Central memory CD8-positive, alpha-beta T cell (primary cell): ENCODE data around the gene ZAP70.
"Not testable (repeated sequence)": the region's sequence is repeated elsewhere in the genome, so short reads cannot be mapped to it uniquely, and the experiment has no call there.

Experiments used
- ATAC-seq: fragments of 150-1000 bp; cut with Tn5 transposase; replicated peaks from 2 replicates; pipeline ENCODE4 v1.10.0; 2022; ENCODE audit warnings: mild to moderate bottlenecking, moderate FRiP score, moderate number of reproducible peaks; ENCODE audit not compliant: poor library complexity, severe bottlenecking; ENCODE audit errors: extremely low read depth
- DNase-seq, 2 donors: peaks; one replicate each; pipeline ENCODE4 v3.0.0; 2021; ENCODE audit warnings: low spot score in 2 of 2
- H3K27ac Mint-ChIP-seq: one replicate; pipeline ENCODE4 v1.8.0; 2022; ENCODE audit warnings: low read depth, mild to moderate bottlenecking, moderate library complexity, mixed read lengths
- H3K27me3 Mint-ChIP-seq: one replicate; pipeline ENCODE4 v1.8.0; 2022; ENCODE audit warnings: mixed read lengths
- H3K36me3 Mint-ChIP-seq: one replicate; pipeline ENCODE4 v1.8.0; 2022; ENCODE audit warnings: mild to moderate bottlenecking, moderate library complexity, mixed read lengths; ENCODE audit not compliant: insufficient read depth
- H3K4me1 Mint-ChIP-seq: one replicate; pipeline ENCODE4 v1.8.0; 2022; ENCODE audit warnings: mixed read lengths
- H3K4me3 Mint-ChIP-seq: one replicate; pipeline ENCODE4 v1.8.0; 2022; ENCODE audit warnings: mild to moderate bottlenecking, moderate library complexity, mixed read lengths
- H3K9me3 Mint-ChIP-seq: one replicate; pipeline ENCODE4 v1.8.0; 2022; ENCODE audit warnings: mixed read lengths

The ZAP70 gene

DNA sequence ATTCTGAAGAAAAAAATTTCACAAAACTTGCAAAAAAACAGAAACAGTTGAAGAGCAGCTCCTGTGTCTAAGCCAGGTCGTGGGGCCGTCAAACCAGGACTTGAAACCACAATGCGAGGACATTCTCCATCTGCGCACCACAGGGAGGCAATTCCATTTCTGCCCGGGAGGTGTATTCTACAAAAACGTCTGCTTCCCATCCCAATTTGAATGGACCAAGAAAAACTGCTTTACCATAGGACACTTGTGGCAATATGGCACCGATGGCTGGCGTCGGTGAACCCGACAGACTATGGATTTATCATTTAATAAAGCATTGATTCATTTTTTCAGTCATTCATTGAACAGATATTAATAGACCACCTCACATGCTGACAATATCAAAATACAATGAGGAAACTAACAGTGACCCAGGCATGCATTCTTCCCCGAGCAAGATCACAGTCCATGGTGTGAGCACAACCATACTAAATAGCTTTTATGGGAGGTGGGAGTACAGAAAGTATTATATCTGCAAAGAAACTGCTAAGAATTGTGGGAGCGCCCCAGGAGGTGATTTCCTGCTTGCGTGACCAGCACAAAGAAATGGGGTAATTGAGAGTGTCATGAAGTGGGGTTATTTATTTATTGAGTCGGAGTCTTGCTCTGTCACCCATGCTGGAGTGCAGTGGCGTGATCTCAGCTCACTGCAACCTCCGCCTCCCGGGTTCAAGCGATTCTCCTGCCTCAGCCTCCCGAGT is 10.5 kb upstream of the ZAP70 start:
- Mint-ChIP-seq H3K27me3 (no peaks in the 10 kb centered on the region), H3K9me3 (no peaks in the 10 kb centered on the region), H3K27ac (no peak overlapping the region), H3K36me3 (peaks cover 3% of the 10 kb centered on the region), H3K4me3 (no peak overlapping the region), H3K4me1 (peaks cover 9% of the 10 kb centered on the region)
- ATAC-seq (no peak), DNase-seq (peak in 1 of 2 donors; percentile 6)

DNA sequence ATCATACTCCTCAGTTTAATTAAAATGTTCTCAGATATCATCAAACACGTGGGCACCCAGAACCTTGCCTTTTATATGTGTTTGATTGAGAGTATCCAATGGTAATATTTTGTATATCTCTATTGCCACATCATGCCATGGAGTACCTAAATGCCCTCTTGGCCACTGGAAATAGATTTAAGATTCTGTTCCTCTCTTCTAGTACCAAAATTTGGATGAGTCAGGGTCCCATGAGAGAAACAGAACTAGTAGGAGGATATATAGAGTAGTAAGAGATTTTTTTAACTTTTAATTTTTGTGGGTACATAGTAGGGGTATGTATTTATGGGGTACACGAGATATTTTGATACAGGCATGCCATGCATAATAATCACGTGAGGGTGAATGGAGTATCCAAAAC is 9.6 kb upstream of the ZAP70 start:
- H3K27ac Mint-ChIP-seq: no peak overlapping the region
- no peak for ATAC-seq
- no peak overlapping the region for H3K4me3 Mint-ChIP-seq
- H3K36me3 Mint-ChIP-seq: peaks cover 3% of the 10 kb centered on the region
- H3K9me3 Mint-ChIP-seq: no peaks in the 10 kb centered on the region
- no peaks in the 10 kb centered on the region for H3K27me3 Mint-ChIP-seq
- H3K4me1 Mint-ChIP-seq: peaks cover 9% of the 10 kb centered on the region
- no peak for DNase-seq

DNA sequence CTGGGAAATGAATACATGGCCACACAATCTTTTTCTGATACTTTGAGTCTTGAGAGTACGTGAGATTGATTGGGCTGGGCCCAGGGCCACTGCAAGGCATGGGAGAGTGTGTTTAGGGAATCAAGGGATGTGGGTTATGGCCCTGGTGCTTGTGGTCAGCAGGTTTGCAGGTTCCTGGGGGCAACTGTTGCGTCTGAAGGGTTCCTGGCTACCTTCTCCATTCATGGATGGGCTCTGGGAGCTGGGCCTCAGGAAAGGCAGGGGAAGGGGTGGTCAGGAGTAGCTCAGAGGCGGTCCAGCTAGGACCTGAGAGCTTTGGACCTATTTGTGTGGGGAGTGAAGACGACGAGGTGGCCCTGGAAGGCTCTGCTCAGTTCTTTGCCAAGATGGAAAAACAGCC is 8.4 kb upstream of the ZAP70 start:
- no peaks in the 10 kb centered on the region for H3K9me3 Mint-ChIP-seq
- peaks cover 3% of the 10 kb centered on the region for H3K36me3 Mint-ChIP-seq
- no peak overlapping the region for H3K27ac Mint-ChIP-seq
- DNase-seq: peak in 1 of 2 donors; percentile 3
- peaks cover 10% of the 10 kb centered on the region for H3K4me1 Mint-ChIP-seq
- no peak overlapping the region for H3K4me3 Mint-ChIP-seq
- no peak for ATAC-seq
- H3K27me3 Mint-ChIP-seq: no peaks in the 10 kb centered on the region

DNA sequence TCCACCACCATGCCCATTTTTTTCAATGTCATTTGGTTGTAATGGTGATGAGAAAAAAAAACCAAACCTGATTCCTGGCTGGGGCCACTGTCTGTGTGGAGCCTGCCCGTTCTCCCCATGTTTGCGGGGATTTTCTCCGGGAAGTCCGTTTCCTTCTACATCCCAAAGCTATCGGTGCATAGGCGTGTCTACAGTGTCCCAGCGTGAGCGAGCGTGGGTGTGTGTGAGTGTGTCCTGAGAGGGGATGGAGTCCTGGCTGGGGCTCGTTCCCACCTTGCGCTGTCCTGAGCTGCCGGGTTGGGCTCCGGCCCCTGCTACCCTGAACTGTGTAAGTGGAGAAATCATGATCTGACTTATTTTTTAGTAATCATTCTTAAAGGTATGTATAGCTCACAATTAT is 7.3 kb upstream of the ZAP70 start:
- H3K27ac Mint-ChIP-seq: no peak overlapping the region
- H3K4me1 Mint-ChIP-seq: peaks cover 14% of the 10 kb centered on the region
- H3K9me3 Mint-ChIP-seq: no peaks in the 10 kb centered on the region
- ATAC-seq (no peak), DNase-seq (no peak)
- H3K36me3 Mint-ChIP-seq: peaks cover 2% of the 10 kb centered on the region
- no peak overlapping the region for H3K4me3 Mint-ChIP-seq
- H3K27me3 Mint-ChIP-seq: no peaks in the 10 kb centered on the region

DNA sequence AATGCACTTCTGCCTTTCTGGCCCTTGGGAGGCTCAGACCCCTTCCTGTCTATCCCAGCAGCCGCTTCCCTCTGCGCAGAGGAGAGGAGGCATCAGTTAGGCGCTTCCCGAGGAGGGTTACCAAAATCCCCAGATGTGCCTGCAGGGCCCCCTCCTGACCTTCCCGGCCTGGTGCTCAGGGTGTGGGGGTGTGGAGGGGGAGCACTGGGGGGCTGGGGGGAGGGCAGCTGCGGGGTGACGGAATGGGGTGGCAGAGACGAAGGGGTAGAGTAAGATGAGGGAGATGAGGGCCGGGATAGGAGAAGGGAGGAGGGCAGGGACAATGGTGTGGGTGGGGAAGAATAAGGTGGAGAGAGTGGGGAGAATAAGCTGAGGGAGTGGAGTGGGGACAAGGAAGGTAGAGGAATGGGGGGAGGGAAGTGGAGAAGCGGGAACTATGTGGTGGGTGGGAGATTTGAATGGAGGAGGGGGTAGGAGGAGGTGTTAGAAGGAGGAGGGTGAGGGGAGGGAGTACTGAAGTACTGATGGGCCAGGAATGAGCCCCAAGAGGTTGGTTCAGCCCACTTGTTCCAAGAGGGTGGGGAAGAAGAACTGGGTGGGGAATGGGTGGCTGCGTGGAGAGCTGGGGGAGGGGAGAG is 6.5 kb upstream of the ZAP70 start:
- ATAC-seq (no peak), DNase-seq (no peak)
- no peaks in the 10 kb centered on the region for H3K27me3 Mint-ChIP-seq
- no peaks in the 10 kb centered on the region for H3K9me3 Mint-ChIP-seq
- no peak overlapping the region for H3K27ac Mint-ChIP-seq
- H3K4me3 Mint-ChIP-seq: no peak overlapping the region
- H3K36me3 Mint-ChIP-seq: peaks cover 4% of the 10 kb centered on the region
- peaks cover 21% of the 10 kb centered on the region for H3K4me1 Mint-ChIP-seq

DNA sequence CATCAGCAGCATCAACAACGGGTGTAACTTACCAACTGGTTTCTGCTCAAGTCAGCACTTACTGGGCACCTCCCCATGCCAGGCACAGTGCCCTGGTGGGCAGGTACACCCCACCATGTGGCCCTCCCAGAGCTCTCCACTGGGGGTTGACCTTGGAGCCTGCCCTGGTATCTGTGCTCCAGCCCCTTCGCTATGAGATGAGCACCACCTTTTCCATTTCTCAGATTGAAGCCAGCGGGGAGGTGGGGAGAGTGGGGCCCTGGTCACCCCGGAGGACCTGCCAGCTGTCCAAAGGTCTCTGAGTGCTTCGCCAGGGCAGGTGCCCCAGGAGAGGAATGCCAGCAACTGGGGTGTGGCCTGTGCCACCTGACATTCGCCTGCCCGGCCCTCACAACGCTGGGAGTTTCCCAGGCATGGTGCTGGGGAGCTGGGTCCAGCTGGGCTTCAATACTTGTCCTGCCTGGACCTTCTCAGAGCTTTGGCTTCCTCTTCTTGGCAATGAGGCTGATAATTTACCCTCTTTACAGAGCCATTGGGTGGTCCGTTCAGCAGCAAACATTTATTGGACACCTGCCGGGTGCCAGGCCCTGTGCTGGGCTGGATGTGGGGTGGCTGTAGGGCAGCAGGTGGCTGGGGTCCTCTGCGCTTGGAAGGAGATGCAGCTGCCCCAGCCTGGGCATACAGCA is 5.9 kb upstream of the ZAP70 start:
- no peak overlapping the region for H3K4me3 Mint-ChIP-seq
- no peaks in the 10 kb centered on the region for H3K9me3 Mint-ChIP-seq
- DNase-seq (no peak), ATAC-seq (no peak)
- peaks cover 5% of the 10 kb centered on the region for H3K36me3 Mint-ChIP-seq
- H3K4me1 Mint-ChIP-seq: peaks cover 28% of the 10 kb centered on the region
- no peaks in the 10 kb centered on the region for H3K27me3 Mint-ChIP-seq
- no peak overlapping the region for H3K27ac Mint-ChIP-seq

DNA sequence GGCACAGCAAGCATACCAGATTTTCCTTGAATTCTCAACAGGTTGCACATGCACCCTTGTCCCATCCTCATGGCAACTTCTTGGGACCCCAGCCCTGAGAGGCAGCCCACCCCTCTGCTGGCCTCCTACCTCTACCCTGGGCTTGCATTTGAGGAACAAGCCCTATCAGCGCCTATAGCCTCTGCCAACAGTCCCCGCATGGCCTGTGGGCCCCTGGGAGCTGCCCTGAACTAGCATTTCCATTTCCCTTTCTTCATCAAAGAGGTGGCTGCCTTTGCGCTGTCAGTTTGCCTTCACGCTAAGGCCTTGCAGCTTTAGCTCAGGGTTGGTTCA is 5.4 kb upstream of the ZAP70 start:
- Mint-ChIP-seq H3K9me3 (no peaks in the 10 kb centered on the region), H3K36me3 (peaks cover 6% of the 10 kb centered on the region), H3K4me3 (no peak overlapping the region), H3K27me3 (no peaks in the 10 kb centered on the region), H3K4me1 (peaks cover 30% of the 10 kb centered on the region), H3K27ac (no peak overlapping the region)
- ATAC-seq: no peak
- no peak for DNase-seq

DNA sequence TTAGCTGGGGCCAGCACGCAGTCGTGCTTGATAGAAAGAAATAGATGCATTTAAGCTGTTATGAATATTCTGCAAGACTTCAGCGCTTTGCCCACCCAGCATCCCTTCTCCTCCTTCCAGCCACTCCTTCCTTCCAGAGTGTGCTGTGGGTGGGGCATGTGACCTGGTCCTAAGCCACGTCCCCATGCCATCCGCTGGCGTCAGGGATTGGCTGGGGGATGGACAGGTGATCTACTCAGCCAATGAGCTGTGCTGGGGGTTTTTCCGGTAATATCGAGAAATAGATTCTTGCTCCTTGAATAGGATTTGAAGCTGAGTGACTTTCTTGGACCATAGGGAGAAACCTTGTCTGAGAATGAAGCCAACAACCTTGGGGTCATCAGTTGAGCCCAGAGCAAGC is 4.8 kb upstream of the ZAP70 start:
- no peak for DNase-seq
- Mint-ChIP-seq H3K27me3 (no peaks in the 10 kb centered on the region), H3K27ac (no peak overlapping the region), H3K4me1 (peaks cover 36% of the 10 kb centered on the region), H3K36me3 (peaks cover 11% of the 10 kb centered on the region), H3K4me3 (no peak overlapping the region), H3K9me3 (no peaks in the 10 kb centered on the region)
- no peak for ATAC-seq

DNA sequence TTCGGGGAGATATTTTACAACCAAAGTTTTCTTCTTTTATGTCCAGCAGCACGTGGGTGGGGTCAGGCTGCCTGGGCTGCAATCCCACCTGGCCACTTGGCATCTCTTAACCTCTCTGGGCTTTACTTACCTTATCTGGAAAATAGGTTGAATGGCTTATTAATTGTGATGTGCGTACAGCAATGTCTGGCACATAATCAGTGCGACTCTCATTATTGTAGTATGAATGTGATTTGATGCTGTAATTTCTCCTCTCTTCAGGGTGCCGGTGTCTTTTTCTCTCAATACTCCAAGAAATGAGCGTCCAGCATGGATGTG is 2.0 kb upstream of the ZAP70 start:
- no peak for ATAC-seq
- peak overlapping the region; percentile 97 for H3K27ac Mint-ChIP-seq
- peak overlapping the region; percentile 97 for H3K4me3 Mint-ChIP-seq
- H3K36me3 Mint-ChIP-seq: peaks cover 26% of the 10 kb centered on the region
- H3K4me1 Mint-ChIP-seq: peaks cover 64% of the 10 kb centered on the region
- H3K9me3 Mint-ChIP-seq: no peaks in the 10 kb centered on the region
- no peak for DNase-seq
- no peaks in the 10 kb centered on the region for H3K27me3 Mint-ChIP-seq

DNA sequence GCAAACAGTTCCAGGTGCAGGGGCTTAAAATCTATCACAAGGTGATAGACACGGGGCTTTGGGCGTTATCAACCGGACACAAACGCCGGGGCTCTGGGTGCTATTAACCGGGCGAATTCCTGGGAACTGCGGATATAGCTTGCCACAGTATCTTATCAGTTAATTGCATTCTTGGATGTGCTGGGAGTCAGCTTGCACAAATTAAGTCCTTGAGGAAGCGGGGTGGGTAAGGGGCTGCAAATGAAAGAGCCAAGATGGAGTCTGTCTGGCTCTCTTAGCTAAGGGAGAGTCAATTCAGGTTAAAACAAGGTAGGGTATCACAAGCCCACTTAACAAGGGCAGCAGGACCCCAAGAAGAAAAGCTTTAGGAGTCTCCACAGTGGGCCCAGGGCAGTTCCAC is 1.2 kb upstream of the ZAP70 start:
- Mint-ChIP-seq H3K27ac (peak overlapping the region; percentile 97), H3K4me3 (peak overlapping the region; percentile 97), H3K4me1 (peaks cover 72% of the 10 kb centered on the region), H3K36me3 (peaks cover 27% of the 10 kb centered on the region)
- ATAC-seq, DNase-seq, H3K27me3 Mint-ChIP-seq, H3K9me3 Mint-ChIP-seq: not testable (repeated sequence)

DNA sequence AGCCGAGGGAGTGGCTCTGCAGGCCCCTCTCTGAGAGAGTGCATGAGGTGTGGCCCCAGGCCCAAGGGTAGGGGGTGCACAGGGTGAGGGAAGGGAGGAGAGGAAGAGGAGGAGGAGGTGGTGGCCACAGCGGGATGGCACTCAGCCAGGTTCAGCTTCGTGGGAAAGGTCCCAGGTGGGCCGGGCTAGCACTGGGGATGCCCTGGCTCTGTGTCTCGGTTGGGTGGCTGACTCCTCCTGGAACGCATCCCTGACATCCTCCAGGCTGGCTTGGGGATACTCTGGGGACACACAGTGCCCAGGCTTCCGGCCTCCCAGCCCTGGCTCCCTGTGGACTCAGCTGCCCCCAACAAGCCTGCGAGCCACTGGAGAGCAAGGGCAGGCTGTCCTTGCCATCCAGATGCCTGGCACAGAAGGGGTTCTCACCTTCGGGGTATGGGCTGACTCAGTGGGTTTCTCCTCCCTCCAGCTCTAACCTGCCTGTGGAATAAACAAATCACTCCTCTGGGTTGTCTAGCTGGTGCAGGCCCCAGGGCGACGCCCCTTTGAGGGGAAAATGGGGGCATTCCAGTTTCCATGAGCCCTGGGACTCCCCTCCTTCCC is 582 bp upstream of the ZAP70 start:
- no peak for ATAC-seq
- Mint-ChIP-seq H3K4me1 (peaks cover 78% of the 10 kb centered on the region), H3K4me3 (peak overlapping the region; percentile 97), H3K27me3 (no peaks in the 10 kb centered on the region), H3K27ac (peak overlapping the region; percentile 97), H3K9me3 (no peaks in the 10 kb centered on the region), H3K36me3 (peaks cover 29% of the 10 kb centered on the region)
- no peak for DNase-seq

DNA sequence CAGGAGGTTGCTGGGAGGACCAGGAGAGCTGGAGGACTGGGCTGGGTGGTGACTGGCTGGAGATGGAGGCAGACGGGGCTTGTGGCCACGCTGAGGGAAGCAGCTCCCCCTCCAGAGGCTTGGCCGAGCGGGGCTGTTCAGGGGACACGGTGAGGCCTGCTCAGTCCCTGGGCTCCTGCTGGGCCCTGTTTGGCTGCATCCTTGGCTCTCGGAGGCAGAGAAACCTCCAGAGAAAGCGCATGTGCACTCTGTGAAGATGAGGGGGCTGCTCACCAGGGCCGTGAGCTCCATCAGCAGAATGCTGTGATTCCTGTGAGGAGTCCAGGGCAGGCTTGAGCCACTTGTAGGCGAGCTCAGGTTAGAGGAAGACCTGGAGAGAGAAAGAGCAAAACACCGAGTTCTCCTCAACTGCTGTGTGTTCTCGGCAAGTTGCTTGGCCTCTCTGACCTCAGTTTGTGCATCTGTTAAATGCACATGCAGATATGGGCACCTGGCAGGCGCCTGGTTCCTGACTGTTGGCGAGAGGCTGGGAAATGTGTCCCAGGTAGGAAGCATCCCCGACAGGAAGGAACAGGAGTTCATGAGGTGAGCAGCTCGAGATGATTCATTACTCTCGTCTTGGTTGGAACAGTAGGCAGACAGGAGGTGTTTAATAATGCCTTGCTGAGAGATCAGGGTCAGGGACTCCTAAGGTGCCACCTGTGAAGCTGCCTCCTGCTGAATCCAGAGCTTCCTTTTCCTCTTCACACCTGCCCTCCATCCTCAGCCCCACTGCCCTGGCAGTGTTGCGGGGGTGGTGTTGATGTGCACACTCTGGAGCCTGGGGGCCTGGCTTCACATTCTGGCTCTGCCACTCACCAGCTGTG is 941 bp downstream of the ZAP70 start:
- Mint-ChIP-seq H3K4me1 (peaks cover 93% of the 10 kb centered on the region), H3K27ac (peak overlapping the region; percentile 97), H3K36me3 (peaks cover 38% of the 10 kb centered on the region), H3K9me3 (no peaks in the 10 kb centered on the region), H3K27me3 (no peaks in the 10 kb centered on the region), H3K4me3 (peak overlapping the region; percentile 97)
- no peak for ATAC-seq
- DNase-seq: no peak
